Endometrial microvascular endothelial cells (primary cell): ENCODE results near the gene PDP2. TPM values are rescaled to one million over a fixed set of nuclear protein-coding genes. Genes with fewer than 3 reads are reported as not detected.

ENCODE experiments used
- in situ Hi-C: cut with HindIII; loops from 2 replicates; pipeline ENCODE4 v1.10.0; 2017; ENCODE audit warnings: low sequenced_read_pairs, low pct_unique_long_range_greater_than_20kb; ENCODE audit errors: inconsistent ontology term
- total RNA-seq: library from RNA; depleted of rRNA; stranded (reverse); fragments of >200 nt; gene quantifications from one replicate; pipeline ENCODE4 v1.2.3, GENCODE V29; 2015; ENCODE audit errors: inconsistent ontology term

The PDP2 gene
- total RNA-seq, 1 donor from 2014 or later, result 12.5 TPM

DNA sequence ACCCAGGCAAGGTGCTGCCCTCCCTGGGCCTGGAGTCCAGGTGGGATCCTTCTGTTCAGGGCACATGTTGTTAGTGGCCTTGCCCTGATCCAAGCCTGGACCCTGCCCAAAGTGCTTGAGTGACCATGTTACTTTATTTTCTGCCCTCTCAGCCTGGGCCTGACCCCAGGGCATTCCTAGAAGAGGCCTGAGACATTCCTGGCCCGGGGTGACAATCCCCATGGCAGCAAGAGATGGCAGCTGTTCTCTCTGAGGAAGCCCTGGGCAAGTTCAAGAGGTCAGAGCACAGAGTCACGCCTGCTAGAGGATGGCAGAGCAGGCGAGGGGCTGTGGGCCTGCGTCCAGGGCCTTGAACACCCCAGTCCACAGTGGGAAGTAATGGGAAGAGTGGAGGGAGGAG, 33.4 kb downstream of the PDP2 start:
- in situ Hi-C loops, result no loop called here

DNA sequence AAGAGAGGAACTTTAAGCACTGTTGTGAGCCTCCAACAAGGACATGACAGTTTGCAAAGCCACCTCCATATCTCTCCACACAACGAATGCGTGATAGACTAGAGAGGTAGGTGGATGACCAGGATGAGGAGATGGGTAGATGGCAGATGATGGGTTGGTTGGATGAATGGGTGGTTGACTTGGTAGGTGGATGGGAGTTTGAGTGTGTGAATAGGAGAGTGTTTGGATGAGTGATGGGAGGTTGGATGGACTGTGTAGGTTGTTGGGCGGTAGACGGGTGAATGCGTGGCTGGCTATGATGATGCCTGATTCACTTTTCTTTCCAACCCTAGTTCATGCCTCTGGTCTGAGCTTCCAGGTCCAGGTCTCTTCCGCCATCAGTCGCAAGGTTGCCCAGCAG, 34.2 kb downstream of the PDP2 start:
- in situ Hi-C loops, result no loop called here

GRCh38 chr16:66915041-66915440, 34.7 kb downstream of the PDP2 start:
- in situ Hi-C loops, result no loop called here

GRCh38 chr16:66916518-66916917, 36.2 kb downstream of the PDP2 start:
- in situ Hi-C loops, result no loop called here

GRCh38 chr16:66917741-66918140, 37.4 kb downstream of the PDP2 start:
- in situ Hi-C loops, result no loop called here

- in situ Hi-C loops, result no loop called here
These were observed 38.0 kb downstream of the PDP2 start for GRCh38 chr16:66918355-66918754.

DNA sequence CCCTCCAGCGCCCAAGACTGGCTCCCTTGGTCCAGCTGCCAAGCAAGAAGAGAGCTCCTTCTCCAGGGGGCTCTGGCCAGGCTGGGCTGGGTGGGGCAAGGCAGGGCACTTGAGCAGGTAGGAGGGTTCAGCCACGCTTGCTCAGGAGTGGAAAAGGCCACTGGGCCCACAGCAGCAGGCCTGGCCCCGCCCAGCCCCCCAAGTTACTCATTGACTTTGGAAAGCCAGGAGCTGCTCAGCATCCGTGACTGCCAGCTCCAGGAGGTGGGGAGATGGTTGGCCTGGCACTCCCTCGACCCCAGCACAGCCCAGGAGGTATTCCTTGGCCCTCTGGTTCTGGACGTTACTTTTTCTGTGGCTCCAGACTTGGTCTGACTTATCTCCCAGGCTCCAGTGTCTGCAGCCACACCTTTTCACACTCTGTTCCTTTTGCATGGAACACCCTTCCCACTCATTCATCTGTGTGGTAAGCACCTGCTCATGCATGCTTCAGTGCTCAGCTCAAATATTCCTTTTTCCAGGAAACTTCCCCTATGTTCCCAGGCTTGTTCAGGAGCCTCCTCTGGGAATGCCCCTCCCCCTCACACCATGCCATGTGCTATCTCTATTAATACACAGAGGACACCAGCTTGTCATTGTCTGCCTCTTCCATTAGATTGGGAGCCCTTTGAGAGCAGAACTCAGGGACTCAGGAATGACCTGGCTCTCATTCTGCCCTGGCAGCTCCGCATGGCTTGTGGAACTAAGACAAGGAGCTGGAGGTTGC, 38.7 kb downstream of the PDP2 start, which contains the start of gene CDH16:
TSS of gene CDH16 (minus strand) at position 83 of the 766 bp plus-strand sequence. CDS start 820 bp downstream, outside the sequence.
- in situ Hi-C loops, result no loop called here

DNA sequence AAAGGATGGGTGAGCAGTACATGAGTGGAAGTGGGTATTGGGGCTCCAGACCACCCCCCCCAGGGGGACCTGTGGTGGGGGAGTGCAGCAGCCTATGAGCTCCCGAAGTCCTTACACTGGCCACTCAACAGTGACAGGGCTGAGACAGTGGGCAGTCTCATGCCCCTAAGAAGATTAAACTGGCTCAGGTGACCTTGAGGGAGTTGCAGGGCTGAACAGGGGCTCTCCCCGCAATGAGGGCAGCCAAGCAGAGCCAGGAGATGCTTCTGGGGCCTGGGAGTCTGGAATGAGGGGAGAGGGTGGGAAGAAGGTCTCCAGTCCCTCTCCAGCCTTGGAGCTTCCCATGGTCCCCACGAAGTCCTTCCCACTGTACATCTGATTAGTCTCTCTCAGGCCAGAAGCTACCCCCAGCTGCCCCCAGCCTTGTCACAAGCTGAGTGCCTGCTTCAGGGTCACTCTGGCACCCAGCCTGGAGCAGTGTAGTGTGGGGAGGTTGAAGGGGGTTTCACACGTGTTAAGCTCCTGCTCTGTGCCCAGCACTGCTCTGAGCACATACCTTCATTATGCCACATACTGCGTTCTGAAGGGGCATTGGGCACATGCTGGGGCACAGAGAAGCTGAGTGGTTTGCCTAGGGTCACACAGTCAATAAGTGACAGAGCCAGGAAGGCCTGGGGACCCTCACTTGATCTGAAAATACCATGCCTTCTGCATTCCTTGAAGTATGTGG, 39.4 kb downstream of the PDP2 start:
- in situ Hi-C loops, result no loop called here

DNA sequence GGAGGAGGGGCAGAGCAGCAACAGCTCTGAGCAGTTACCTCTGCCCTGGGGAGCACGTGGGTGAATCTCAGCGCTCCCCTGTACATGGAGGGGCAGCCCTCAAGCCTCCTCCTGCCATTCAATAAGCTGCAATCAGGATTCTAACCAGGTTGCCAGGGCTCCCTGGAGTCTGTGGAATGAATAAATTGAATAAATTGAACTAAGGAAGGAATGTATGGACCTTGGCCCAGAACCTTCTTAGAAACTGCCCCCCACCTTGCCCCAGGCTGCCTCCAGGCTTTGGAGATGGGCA, 39.9 kb downstream of the PDP2 start:
- in situ Hi-C loops, result no loop called here

DNA sequence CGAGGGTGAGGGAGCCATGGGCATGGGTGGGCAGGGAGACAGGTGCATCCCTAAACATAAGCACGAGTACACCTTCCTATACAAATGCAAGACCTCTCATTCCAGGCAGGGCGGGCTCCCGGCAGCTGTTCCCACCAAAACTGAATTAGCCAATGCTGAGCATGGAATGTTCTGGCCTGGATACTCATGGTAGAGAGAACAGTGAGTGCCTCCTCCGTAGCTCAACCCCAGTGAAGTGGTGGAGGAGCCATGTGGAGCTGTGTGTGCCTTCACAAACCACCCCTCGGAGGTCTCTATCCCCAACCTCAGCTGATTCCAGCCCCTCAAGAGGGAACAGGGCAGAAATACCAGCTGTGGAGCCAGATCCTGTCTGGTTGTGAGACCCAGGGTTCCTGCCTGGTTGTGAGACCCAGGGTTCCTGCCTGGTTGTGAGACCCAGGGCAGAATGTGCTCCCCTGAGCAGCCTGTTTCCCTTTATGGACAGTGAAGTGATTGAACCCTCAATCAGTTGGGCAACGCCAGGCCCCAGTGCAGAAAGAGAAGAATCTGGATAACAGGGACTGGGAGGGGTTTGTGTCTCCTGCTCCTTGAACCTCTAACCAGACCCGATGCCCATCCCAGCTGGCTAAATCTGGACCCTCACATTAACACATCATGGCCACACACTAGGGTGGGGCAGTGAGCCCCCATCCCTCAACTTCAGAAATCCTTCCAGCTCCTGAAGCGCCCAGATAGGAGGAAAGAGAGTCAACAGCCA, 40.8 kb downstream of the PDP2 start:
- in situ Hi-C loops, result no loop called here

DNA sequence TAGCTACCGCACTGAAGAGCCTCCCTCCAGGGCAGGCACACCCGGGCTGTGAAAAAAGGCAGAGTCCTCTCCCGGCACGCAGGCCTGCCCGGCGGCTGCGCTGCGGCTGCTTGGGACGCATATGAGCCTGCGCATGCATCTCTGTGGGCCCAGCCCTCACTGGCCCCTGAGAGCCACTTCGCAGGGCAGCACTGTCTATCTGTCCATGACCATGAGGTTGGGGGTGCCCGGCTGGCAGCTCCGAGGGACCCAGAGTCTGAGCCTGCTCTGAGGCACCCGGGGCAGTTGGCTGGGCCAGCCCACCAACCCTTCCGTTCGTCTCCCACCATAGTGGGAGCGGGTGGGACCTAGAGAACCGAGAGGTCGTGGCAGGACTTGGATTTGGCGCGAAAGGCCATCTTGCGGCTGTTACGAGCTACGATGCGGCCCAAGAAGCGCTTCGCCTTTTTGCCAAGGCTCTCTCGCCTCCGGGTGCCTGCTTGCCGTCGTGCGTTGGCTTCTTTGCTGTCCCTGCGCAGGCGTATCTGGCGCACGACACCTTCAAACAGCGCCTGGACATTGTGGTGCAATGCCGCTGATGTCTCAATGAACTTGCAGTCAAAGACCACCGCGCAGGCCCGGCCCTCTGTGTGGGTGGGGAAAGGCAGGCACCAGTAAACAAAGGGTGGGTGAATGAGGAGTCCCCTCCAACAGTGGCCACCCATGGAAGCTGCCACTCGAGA, 41.6 kb downstream of the PDP2 start:
- in situ Hi-C loops, result no loop called here

DNA sequence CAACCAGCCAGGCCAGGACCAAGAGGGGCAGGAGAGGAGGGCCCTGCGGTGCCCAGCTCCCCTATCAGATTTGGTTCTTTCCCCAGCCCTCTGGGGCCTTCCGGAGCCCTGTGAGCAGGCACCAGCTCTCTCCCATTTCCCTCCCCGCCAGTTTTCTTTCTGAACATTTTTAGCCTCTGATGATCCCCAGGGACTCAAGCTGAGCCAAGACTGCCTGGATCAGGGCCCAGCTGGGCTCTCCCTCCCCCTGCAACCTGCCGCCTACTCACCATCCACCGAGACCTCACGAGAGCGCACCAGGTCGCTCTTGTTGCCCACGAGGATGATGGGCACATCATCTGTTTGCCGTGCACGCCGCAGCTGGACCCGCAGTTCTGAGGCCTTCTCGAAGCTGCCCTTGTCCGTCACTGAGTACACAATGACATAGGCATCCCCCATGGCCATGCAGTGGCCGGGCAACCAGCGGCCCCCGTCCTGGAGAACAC, 43.0 kb downstream of the PDP2 start:
- in situ Hi-C loops, result no loop called here

- in situ Hi-C loops, result no loop called here
These were observed 43.6 kb downstream of the PDP2 start for GRCh38 chr16:66923866-66924265.

DNA sequence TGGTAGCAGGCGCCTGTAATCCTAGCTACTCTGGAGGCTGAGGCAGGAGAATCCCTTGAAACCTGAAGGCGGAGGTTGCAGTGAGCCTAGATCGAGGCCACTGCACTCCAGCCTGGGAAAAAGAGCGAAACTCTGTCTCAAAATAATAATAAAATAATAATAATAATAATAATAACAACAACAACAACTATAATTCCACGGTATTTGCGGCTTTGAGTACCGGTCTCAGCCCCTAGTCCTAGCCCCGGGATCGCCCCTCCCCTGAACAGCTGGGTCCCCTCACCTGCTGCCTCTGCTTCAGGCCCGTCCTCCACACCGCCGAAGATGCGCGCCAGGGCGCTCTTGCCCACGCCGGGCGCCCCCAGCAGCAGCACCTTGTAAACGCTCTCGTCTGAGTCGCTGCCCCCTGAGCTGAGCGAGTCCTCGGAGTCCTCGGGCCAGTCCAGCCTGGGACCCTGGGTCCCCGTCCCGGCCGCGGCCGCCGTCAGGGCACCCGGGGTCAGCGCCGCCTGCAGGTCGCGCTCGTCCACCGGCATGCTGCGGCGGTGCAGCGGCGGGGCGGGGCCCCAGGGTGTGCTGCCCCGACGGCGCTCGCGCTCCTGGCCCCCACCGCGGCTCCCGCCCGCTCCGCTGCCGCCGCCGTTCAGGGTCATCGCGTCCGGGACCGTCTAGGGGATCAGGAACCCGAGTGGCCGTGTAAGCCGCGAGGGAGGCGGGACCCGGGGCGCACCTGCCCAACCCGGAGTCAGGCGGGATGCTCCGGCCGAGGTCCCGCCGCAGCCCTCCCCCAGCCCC, 44.4 kb downstream of the PDP2 start:
- in situ Hi-C loops, result no loop called here

- in situ Hi-C loops, result no loop called here
These were observed 45.1 kb downstream of the PDP2 start, which contains the start of gene RRAD for GRCh38 chr16:66925322-66925840. Gene RRAD (minus strand): TSS chr16:66925535. CDS start chr16:66925179, 356 bp downstream.

DNA sequence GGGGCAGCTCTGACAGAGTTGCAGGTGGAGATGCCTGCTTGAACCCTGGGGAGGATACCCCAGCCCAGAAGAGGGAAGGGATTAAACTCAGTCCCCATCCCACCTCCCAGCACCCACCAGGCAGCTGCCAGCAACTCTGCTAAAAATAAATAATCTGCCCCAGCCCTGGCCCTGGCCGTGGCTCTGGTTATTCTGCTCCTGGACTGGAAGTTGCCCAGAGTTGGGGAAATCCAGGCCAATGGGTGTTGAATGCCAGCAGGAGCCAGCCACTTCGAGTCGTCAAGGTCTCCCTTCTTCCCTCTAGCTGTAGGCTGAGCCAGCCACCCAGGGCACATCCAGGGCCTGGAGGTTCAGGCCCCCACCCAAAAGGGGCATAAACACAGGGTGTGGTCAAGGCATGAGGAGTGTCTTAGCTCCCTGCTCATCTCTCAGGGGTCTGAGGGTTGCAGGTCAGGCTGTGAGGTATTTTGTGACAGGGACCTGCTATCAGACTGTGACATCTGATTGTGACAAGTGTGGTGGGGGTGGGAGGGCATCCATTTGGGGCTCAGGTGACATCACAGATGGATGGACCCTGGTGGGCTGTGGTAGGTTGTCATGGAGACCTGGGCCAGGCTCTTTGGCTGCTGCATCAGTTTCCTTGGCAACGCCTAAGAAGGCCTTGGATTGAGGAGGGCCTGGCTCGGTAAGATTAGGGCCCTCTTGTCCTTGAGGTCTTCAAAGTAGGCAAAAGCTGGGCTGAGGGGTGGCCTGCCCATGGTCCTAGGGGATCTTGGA, 46.0 kb downstream of the PDP2 start:
- in situ Hi-C loops, result no loop called here

DNA sequence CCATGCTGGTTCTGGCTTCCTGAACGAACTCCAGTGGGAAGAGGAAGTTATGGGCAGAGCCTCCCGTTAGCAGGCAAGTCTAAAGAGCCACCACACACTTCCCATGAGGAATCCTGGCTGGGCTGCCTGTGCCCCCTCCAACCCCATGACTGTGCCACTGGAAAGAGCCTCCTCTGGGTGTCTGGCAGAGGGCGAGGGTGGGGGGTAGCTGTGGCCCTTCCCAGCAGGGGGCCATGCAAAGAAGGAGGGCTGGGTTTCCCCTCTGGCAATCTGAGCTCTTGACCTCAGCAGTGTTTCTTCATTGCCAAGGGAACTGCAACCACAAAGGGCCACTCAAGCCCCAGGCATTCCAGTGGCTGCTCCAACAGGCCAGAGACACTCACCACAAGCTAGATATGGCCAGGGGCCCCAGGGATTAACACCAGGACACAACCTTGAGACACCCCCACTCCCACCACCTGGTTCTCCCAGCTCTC, 46.7 kb downstream of the PDP2 start:
- in situ Hi-C loops, result no loop called here
